Measurements from ENCODE around the gene NXPE3. TPM values are rescaled to one million over a fixed set of nuclear protein-coding genes. Genes with fewer than 3 reads are reported as not detected.
A peak's percentile ranks its signal among the peaks of the same experiment; 100 is the strongest.

NXPE3 gene
- 36.4 and 37.6 TPM in 2 replicates for total RNA-seq (2021)
- percentile 82 among the genes with signal in this experiment for Bru-seq, nascent RNA
- BruChase-seq, experiment 1, labeled RNA remaining after a 2-hour chase = percentile 89 among the genes with signal in this experiment
- percentile 92 among the genes with signal in this experiment for BruChase-seq, experiment 2, labeled RNA remaining after a 6-hour chase
- long read RNA-seq, full-length matches to known transcripts = 31 of 88 reads
- long read RNA-seq, partial matches to known transcripts = 9 of 88 reads
- long read RNA-seq, other reads (novel, unspliced or antisense) = 48 of 88 reads

DNA sequence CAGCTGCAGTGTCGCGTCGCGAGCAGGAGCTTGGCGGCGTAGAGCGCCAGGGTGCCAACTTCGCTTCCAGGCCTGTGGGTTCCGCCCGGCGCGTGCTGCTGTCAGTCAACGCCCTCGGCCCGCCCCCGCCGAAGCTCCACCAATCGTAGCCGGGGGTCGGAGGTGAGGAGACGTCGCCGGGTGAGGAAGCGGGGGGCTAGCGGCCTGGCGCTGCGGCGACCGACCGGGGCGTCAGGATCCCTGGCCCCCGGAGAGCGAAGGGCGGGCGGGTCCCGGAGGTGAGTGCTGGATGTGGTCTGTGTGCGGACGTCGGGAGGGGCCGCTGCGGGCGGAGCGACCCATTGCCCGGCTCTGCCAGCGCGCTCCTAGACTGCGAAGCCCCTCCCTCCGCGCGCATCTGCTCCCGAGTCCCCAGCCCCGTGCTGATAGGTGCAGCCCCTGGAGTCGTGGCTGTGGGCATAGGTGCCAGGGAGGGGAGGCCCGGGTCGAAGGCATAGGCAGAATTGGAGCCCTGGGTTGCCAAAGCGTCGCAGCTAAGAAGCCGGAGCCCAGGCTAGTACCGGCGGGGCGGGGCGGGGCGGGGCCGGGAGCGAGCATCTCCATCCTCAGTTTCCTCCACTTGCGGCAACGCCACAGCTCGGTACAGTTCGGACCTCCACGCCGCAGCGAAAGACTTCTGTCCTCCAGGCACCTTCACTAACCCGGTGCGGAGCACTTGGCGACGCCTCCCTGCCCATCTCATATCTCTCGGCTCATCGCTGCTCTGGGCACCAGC is at the start of gene NXPE3:
NXPE3 (plus strand) TSS at position 165 of the 775 bp plus-strand sequence. CDS start 6,386 bp downstream, outside the sequence.
- H3K4me1 ChIP-seq (ENCODE audit: insufficient read depth, low read length, poor library complexity, severe bottlenecking) = peaks cover 33% of the 10 kb centered on the region
- intact Hi-C loops (cut with micrococcal nuclease; ENCODE audit: unreplicated experiment) = no loop called here
- TF ChIP-seq, protein P1, sequence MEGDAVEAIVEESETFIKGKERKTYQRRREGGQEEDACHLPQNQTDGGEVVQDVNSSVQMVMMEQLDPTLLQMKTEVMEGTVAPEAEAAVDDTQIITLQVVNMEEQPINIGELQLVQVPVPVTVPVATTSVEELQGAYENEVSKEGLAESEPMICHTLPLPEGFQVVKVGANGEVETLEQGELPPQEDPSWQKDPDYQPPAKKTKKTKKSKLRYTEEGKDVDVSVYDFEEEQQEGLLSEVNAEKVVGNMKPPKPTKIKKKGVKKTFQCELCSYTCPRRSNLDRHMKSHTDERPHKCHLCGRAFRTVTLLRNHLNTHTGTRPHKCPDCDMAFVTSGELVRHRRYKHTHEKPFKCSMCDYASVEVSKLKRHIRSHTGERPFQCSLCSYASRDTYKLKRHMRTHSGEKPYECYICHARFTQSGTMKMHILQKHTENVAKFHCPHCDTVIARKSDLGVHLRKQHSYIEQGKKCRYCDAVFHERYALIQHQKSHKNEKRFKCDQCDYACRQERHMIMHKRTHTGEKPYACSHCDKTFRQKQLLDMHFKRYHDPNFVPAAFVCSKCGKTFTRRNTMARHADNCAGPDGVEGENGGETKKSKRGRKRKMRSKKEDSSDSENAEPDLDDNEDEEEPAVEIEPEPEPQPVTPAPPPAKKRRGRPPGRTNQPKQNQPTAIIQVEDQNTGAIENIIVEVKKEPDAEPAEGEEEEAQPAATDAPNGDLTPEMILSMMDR (conservative IDR thresholded peaks at IDR 0.05; ENCODE audit: low read depth, low read length) = no peak
- no peak for TF ChIP-seq EZH2 (IDR thresholded peaks at IDR 0.05; ENCODE audit: borderline replicate concordance, low read depth, low read length, poor library complexity, severe bottlenecking)
- no peaks in the 10 kb centered on the region for H3K27me3 ChIP-seq (replicated peaks; ENCODE audit: insufficient read depth, low read depth, low read length, poor library complexity)
- POLR2A ChIA-PET (ENCODE audit: low non-redundant PET) = interaction anchor here (0.6 to 0.9 kb wide), 2 partner anchors 50 to 696 kb away, joined by 5 read pairs; no protein-coding TSS in a partner anchor
- no TSS peak for BruUV-seq (replicated peaks)
- peak within 1 kb of the TSS; percentile 78 for H3K27ac ChIP-seq (ENCODE audit: low read depth, low read length, poor library complexity, severe bottlenecking)
- DNase-seq (ENCODE audit: low spot score) = peak; percentile 94
- H3K4me3 ChIP-seq (ENCODE audit: low read depth, low read length, poor library complexity, severe bottlenecking) = peak within 1 kb of the TSS; percentile 78
- H3K36me3 ChIP-seq (ENCODE audit: insufficient read depth, low read length, poor library complexity, severe bottlenecking) = peaks cover 20% of the 10 kb centered on the region
- CTCF ChIA-PET = no interaction called here
- H3K9me3 ChIP-seq (ENCODE audit: low read depth, low read length, poor library complexity, severe bottlenecking) = no peaks in the 10 kb centered on the region

DNA sequence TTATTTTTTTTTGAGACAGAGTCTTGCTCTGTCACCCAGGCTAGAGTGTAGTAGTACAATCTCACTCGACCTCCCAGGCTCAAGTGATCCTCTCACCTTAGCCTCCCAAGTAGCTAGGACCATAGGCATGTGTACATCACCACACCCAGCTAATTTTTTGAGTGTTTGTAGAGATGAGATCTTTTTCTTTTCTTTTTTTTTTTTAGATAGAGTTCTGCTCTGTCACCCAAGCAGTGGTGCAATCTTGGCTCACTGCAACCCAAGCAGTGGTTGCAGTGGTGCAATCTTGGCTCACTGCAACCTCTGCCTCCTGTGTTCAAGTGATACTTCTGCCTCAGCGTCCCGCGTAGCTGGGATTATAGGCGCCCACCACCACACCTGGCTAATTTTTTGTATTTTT is 49.4 kb upstream of the NXPE3 start:
- ChIA-PET CTCF (no interaction called here), POLR2A (ENCODE audit: low non-redundant PET) (no interaction called here)
- no peaks in the 10 kb centered on the region for H3K27me3 ChIP-seq (replicated peaks; ENCODE audit: insufficient read depth, low read depth, low read length, poor library complexity)
- peaks cover 73% of the 10 kb centered on the region for H3K36me3 ChIP-seq (ENCODE audit: insufficient read depth, low read length, poor library complexity, severe bottlenecking)
- no peaks in the 10 kb centered on the region for H3K9me3 ChIP-seq (ENCODE audit: low read depth, low read length, poor library complexity, severe bottlenecking)
- TF ChIP-seq EZH2 (IDR thresholded peaks at IDR 0.05; ENCODE audit: borderline replicate concordance, low read depth, low read length, poor library complexity, severe bottlenecking) = no peak
- TF ChIP-seq, protein P1 (conservative IDR thresholded peaks at IDR 0.05; ENCODE audit: low read depth, low read length) = no peak
- H3K4me1 ChIP-seq (ENCODE audit: insufficient read depth, low read length, poor library complexity, severe bottlenecking) = peaks cover 11% of the 10 kb centered on the region
- intact Hi-C loops (cut with micrococcal nuclease; ENCODE audit: unreplicated experiment) = no loop called here
- BruUV-seq (replicated peaks) = no TSS peak
- no peak for DNase-seq (ENCODE audit: low spot score)
- H3K27ac ChIP-seq (ENCODE audit: low read depth, low read length, poor library complexity, severe bottlenecking) = no peak overlapping the region
- H3K4me3 ChIP-seq (ENCODE audit: low read depth, low read length, poor library complexity, severe bottlenecking) = no peak overlapping the region

DNA sequence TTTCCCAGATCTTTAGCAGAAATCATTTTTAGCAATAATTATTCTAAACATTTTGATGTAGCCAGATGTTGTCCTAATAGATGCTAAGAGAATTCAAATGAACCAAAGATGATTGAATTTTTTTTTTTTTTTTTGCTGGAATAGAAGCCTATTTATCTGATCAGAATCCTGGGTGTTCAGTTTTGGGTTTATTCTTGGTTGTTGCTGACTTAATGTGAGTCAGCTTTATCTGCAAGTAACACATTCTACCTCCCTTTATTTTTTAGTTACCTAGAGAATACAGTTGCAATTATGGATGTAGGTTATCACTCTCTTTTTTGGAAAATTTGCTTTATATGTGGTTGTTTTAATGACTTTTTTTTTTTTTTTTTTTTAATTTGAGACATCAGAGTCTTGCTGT is 48.2 kb upstream of the NXPE3 start:
- Histone ChIP-seq H3K27me3 (replicated peaks; ENCODE audit: insufficient read depth, low read depth, low read length, poor library complexity) (no peaks in the 10 kb centered on the region), H3K4me1 (ENCODE audit: insufficient read depth, low read length, poor library complexity, severe bottlenecking) (peaks cover 10% of the 10 kb centered on the region), H3K27ac (ENCODE audit: low read depth, low read length, poor library complexity, severe bottlenecking) (no peak overlapping the region), H3K9me3 (ENCODE audit: low read depth, low read length, poor library complexity, severe bottlenecking) (no peaks in the 10 kb centered on the region), H3K36me3 (ENCODE audit: insufficient read depth, low read length, poor library complexity, severe bottlenecking) (peaks cover 85% of the 10 kb centered on the region), H3K4me3 (ENCODE audit: low read depth, low read length, poor library complexity, severe bottlenecking) (no peak overlapping the region)
- no peak for DNase-seq (ENCODE audit: low spot score)
- TF ChIP-seq EZH2 (IDR thresholded peaks at IDR 0.05; ENCODE audit: borderline replicate concordance, low read depth, low read length, poor library complexity, severe bottlenecking) = no peak
- TF ChIP-seq, protein P1 (conservative IDR thresholded peaks at IDR 0.05; ENCODE audit: low read depth, low read length) = no peak
- no TSS peak for BruUV-seq (replicated peaks)
- ChIA-PET POLR2A (ENCODE audit: low non-redundant PET) (interaction anchor here (0.6 kb wide), 1 partner anchor 1385 kb away, joined by 5 read pairs; no protein-coding TSS in a partner anchor), CTCF (no interaction called here)
- intact Hi-C loops (cut with micrococcal nuclease; ENCODE audit: unreplicated experiment) = no loop called here

Measured in A673 (cell line).